IPS-NIHi7 (cell line): ENCODE data around the gene UBQLN1.
A peak's percentile ranks its signal among the peaks of the same experiment; 100 is the strongest.
"Not testable (repeated sequence)": the region's sequence is repeated elsewhere in the genome, so short reads cannot be mapped to it uniquely, and the experiment has no call there.

ENCODE experiments used
- DNase-seq: peaks from one replicate; pipeline ENCODE4 v3.0.0; 2012; ENCODE audit warnings: mixed read lengths; ENCODE audit errors: extremely low spot score

Gene UBQLN1

GRCh38 chr9:83707768-83708514 is at the start of gene UBQLN1:
Gene UBQLN1 (minus strand): TSS chr9:83707958. CDS start chr9:83707679, 279 bp downstream.
- peak; percentile 99 for DNase-seq

- DNase-seq, result no peak
Observed at GRCh38 chr9:83754383-83754977, 46.7 kb upstream of the UBQLN1 start.

GRCh38 chr9:83749706-83750105 is 41.9 kb upstream of the UBQLN1 start:
- no peak for DNase-seq

GRCh38 chr9:83744206-83744605 is 36.4 kb upstream of the UBQLN1 start:
- DNase-seq, result no peak

GRCh38 chr9:83733739-83734138 is 26.0 kb upstream of the UBQLN1 start:
- DNase-seq, result no peak

GRCh38 chr9:83728591-83729368 is 21.0 kb upstream of the UBQLN1 start:
- not testable (repeated sequence) for DNase-seq

GRCh38 chr9:83724436-83724835 is 16.7 kb upstream of the UBQLN1 start:
- DNase-seq, result no peak

- no peak for DNase-seq
Observed at GRCh38 chr9:83722726-83723495, 15.2 kb upstream of the UBQLN1 start.

GRCh38 chr9:83721509-83721908 is 13.8 kb upstream of the UBQLN1 start:
- DNase-seq, result no peak

- DNase-seq, result no peak
Observed at GRCh38 chr9:83715794-83716193, 8.0 kb upstream of the UBQLN1 start.

- no peak for DNase-seq
Observed at GRCh38 chr9:83715221-83715620, 7.5 kb upstream of the UBQLN1 start.

- DNase-seq, result no peak
Observed at GRCh38 chr9:83714329-83714728, 6.6 kb upstream of the UBQLN1 start.

- DNase-seq, result peak; percentile 62
Observed at GRCh38 chr9:83708515-83709158, 879 bp upstream of the UBQLN1 start.

GRCh38 chr9:83707518-83707767 is 315 bp downstream of the UBQLN1 start:
- no peak for DNase-seq

- DNase-seq, result peak; percentile 82
Observed at GRCh38 chr9:83706676-83707517, 861 bp downstream of the UBQLN1 start.

- DNase-seq, result not testable (repeated sequence)
Observed at GRCh38 chr9:83705219-83705651, 2.5 kb downstream of the UBQLN1 start.

GRCh38 chr9:83701769-83702168 is 6.0 kb downstream of the UBQLN1 start:
- no peak for DNase-seq

- no peak for DNase-seq
Observed at GRCh38 chr9:83701286-83701685, 6.5 kb downstream of the UBQLN1 start.

GRCh38 chr9:83699615-83700014 is 8.1 kb downstream of the UBQLN1 start:
- DNase-seq, result no peak

GRCh38 chr9:83698976-83699585 is 8.7 kb downstream of the UBQLN1 start:
- no peak for DNase-seq
